HepG2 (cell line): ENCODE data around the gene GON4L. TPM values are rescaled to one million over a fixed set of nuclear protein-coding genes. Genes with fewer than 3 reads are reported as not detected.

Experiments
- ADNP ChIP-seq: sonication (generic); formaldehyde crosslinking; IDR thresholded peaks from 2 replicates; pipeline ENCODE4 v1.4.0; 2020; ENCODE audit warnings: missing genetic modification reagents
- AKNA ChIP-seq: sonication (generic); formaldehyde crosslinking; IDR thresholded peaks from 2 replicates; pipeline ENCODE4 v1.4.0; 2020; ENCODE audit warnings: missing genetic modification reagents, borderline replicate concordance
- ATF7 ChIP-seq, 2 experiments: fragments of 450-650 bp in 1 of 2; sonication (generic) in 1 of 2; formaldehyde crosslinking in 1 of 2; IDR thresholded peaks; 2 replicates each; pipeline versions ENCODE4 v1.4.0 to v1.6.1; 2016 to 2020; ENCODE audit warnings: antibody characterized with exemption in 1 of 2, mild to moderate bottlenecking in 1 of 2, missing genetic modification reagents in 1 of 2
- BHLHE40 ChIP-seq: IDR thresholded peaks from 2 replicates; pipeline ENCODE4 v1.6.1; 2011; ENCODE audit warnings: low read length, improper control_type of control experiment
- FOXP1 ChIP-seq, 2 experiments: fragments of 450-650 bp in 1 of 2; IDR thresholded peaks; 2 replicates each; pipeline ENCODE4 v1.6.1; 2017 to 2018; ENCODE audit warnings: antibody characterized with exemption in 1 of 2
- FOXP4 ChIP-seq: sonication (generic); formaldehyde crosslinking; IDR thresholded peaks from 2 replicates; pipeline ENCODE4 v1.4.0; 2020; ENCODE audit warnings: missing genetic modification reagents
- GABPB1 ChIP-seq: IDR thresholded peaks from 2 replicates; pipeline ENCODE4 v1.6.1; 2016; ENCODE audit warnings: mild to moderate bottlenecking, missing genetic modification reagents, moderate library complexity, missing compliant biosample characterization
- KDM2A ChIP-seq: sonication (generic); formaldehyde crosslinking; IDR thresholded peaks from 2 replicates; pipeline ENCODE4 v1.4.0; 2020; ENCODE audit warnings: low read depth, missing genetic modification reagents, borderline replicate concordance
- MLX ChIP-seq: IDR thresholded peaks from 2 replicates; pipeline ENCODE4 v1.6.1; 2016
- MXI1 ChIP-seq: IDR thresholded peaks from 3 replicates; pipeline ENCODE4 v1.6.1; 2012; ENCODE audit warnings: low read depth, low read length, inconsistent platforms, borderline replicate concordance
- NFE2 ChIP-seq: sonication (generic); formaldehyde crosslinking; IDR thresholded peaks from 2 replicates; pipeline ENCODE4 v1.4.0; 2020; ENCODE audit warnings: missing genetic modification reagents
- POLR2A ChIP-seq, 2 experiments: IDR thresholded peaks; 2 replicates each; pipeline ENCODE4 v1.6.1; 2011; ENCODE audit warnings: low read depth in 2 of 2, low read length in 2 of 2, mild to moderate bottlenecking in 1 of 2, moderate library complexity in 1 of 2; ENCODE audit not compliant: insufficient read depth in 1 of 2
- SKI ChIP-seq: fragments of 450-650 bp; IDR thresholded peaks from one replicate; pipeline ENCODE4 v1.6.1; 2018; ENCODE audit warnings: mild to moderate bottlenecking; ENCODE audit not compliant: partially characterized antibody
- SOX5 ChIP-seq: IDR thresholded peaks from 2 replicates; pipeline ENCODE4 v1.6.1; 2016; ENCODE audit warnings: borderline replicate concordance
- THAP11 ChIP-seq: IDR thresholded peaks from 2 replicates; pipeline ENCODE4 v1.6.1; 2016; ENCODE audit warnings: missing biosample characterization, missing genetic modification reagents
- YEATS4 ChIP-seq: sonication (generic); formaldehyde crosslinking; IDR thresholded peaks from 2 replicates; pipeline ENCODE4 v1.4.0; 2020; ENCODE audit warnings: missing genetic modification reagents, borderline replicate concordance
- ZFP82 ChIP-seq: sonication (generic); formaldehyde crosslinking; IDR thresholded peaks from 2 replicates; pipeline ENCODE4 v1.5.1; 2020; ENCODE audit warnings: mild to moderate bottlenecking, missing genetic modification reagents, borderline replicate concordance
- ZMYM2 ChIP-seq: sonication (generic); formaldehyde crosslinking; IDR thresholded peaks from 2 replicates; pipeline ENCODE4 v1.8.0; 2022; ENCODE audit warnings: mild to moderate bottlenecking, missing genetic modification reagents
- ZNF512 ChIP-seq: sonication (generic); formaldehyde crosslinking; IDR thresholded peaks from 2 replicates; pipeline ENCODE4 v1.4.0; 2020; ENCODE audit warnings: mild to moderate bottlenecking, missing genetic modification reagents
- ZNF678 ChIP-seq: sonication (generic); formaldehyde crosslinking; IDR thresholded peaks from 2 replicates; pipeline ENCODE4 v1.4.0; 2020; ENCODE audit warnings: mild to moderate bottlenecking, missing genetic modification reagents
- ZNF780A ChIP-seq: sonication (generic); formaldehyde crosslinking; IDR thresholded peaks from 2 replicates; pipeline ENCODE4 v1.8.0; 2022; ENCODE audit warnings: mild to moderate bottlenecking, missing genetic modification reagents, moderate library complexity
- polyA plus RNA-seq, 8 experiments: library from polyadenylated mRNA; depleted of rRNA in 3 of 8; stranded (reverse) in 7 of 8; unstranded in 1 of 8; fragments of >200 nt; fragmentation: Illumina TruSeq in 4 of 8; extraction: Trizol in 4 of 8; gene quantifications; 2 replicates each; pipeline versions ENCODE4 v1.2.1 to v1.2.3, GENCODE V29; 2011 to 2016; ENCODE audit warnings: low read depth in 4 of 8, missing spikeins in 1 of 8, mixed read lengths in 1 of 8; ENCODE audit not compliant: insufficient read depth in 1 of 8
- total RNA-seq, 5 experiments: library from RNA; depleted of rRNA; stranded (reverse); fragments of >200 nt; fragmentation: Illumina TruSeq; extraction: Trizol; gene quantifications; 2 replicates each; pipeline ENCODE4 v1.2.3, GENCODE V29; 2016; ENCODE audit warnings: low read depth in 1 of 5

The GON4L gene
- total and polyA plus RNA-seq, 2 of the 13 experiments (the other 11 are each of a cell fraction or from before 2014, with no cell fraction given): 14.6 to 19.6 TPM

GRCh38 chr1:155893389-155894142 lies 36.6 kb upstream of the GON4L start (continued):
- TF ChIP-seq ZNF512 (CRISPR knock-in tag) (no peak), YEATS4 (CRISPR knock-in tag) (no peak), ADNP (CRISPR knock-in tag) (peak; percentile 92), BHLHE40 (peak; percentile 72), SOX5 (CRISPR knock-in tag) (peak; percentile 73; the same call in 1 of the 2 replicates), GABPB1 (peak; percentile 37), POLR2A (IDR thresholded peaks at IDR 0.05; ENCODE audit: insufficient read depth in 1 of 2, low read depth in 2 of 2, low read length in 2 of 2) (peak in 1 of 2 experiments; percentile 25; a peak in 1 of 4 replicates), MLX (CRISPR knock-in tag) (peak; percentile 82), ATF7 (IDR thresholded peaks at IDR 0.05) (0 out of 2 replicates have a peak, but pooled peaks have one; percentile 29), ATF7 (CRISPR knock-in tag; IDR thresholded peaks at IDR 0.05) (no peak), KDM2A (CRISPR knock-in tag) (peak; percentile 33; the same call in 1 of the 2 replicates), ZFP82 (CRISPR knock-in tag) (0 out of 2 replicates have a peak, but pooled peaks have one; percentile 28), NFE2 (no peak), AKNA (CRISPR knock-in tag) (no peak), ZMYM2 (CRISPR knock-in tag) (peak; percentile 67), ZNF678 (CRISPR knock-in tag) (no peak), THAP11 (CRISPR knock-in tag) (0 out of 2 replicates have a peak, but pooled peaks have one; percentile 34), ZNF780A (CRISPR knock-in tag) (no peak), FOXP4 (CRISPR knock-in tag) (peak; percentile 83), FOXP1 (IDR thresholded peaks at IDR 0.05) (0 out of 2 replicates have a peak, but pooled peaks have one; percentile 15), FOXP1 (CRISPR knock-in tag; IDR thresholded peaks at IDR 0.05) (peak; percentile 87; the same call in 1 of the 2 replicates), SKI (peak; percentile 66), MXI1 (peak; percentile 46; the same call in 1 of the 3 replicates)
